Rectal smooth muscle tissue (tissue), 1 donor: ENCODE data around the gene CYP27C1.

Experiments used
- H3K27ac ChIP-seq: one replicate; pipeline ENCODE4 v1.7.0; 2013; ENCODE audit warnings: low read depth, low read length, inconsistent platforms
- H3K27me3 ChIP-seq: one replicate; pipeline ENCODE4 v1.7.0; 2013; ENCODE audit warnings: low read length; ENCODE audit not compliant: control insufficient read depth, insufficient read depth
- H3K36me3 ChIP-seq: one replicate; pipeline ENCODE4 v1.7.0; 2013; ENCODE audit warnings: low read length; ENCODE audit not compliant: control insufficient read depth, insufficient read depth
- H3K4me1 ChIP-seq: one replicate; pipeline ENCODE4 v1.7.0; 2013; ENCODE audit warnings: low read length; ENCODE audit not compliant: control insufficient read depth, insufficient read depth
- H3K4me3 ChIP-seq: one replicate; pipeline ENCODE4 v1.7.0; 2013; ENCODE audit warnings: low read length
- H3K9ac ChIP-seq: one replicate; pipeline ENCODE4 v1.7.0; 2013; ENCODE audit warnings: low read length

The CYP27C1 gene

GRCh38 chr2:127160676-127161075 lies 59.4 kb downstream of the CYP27C1 start:
- no peaks in the 10 kb centered on the region for H3K4me1 ChIP-seq
- no peaks in the 10 kb centered on the region for H3K27me3 ChIP-seq
- H3K4me3 ChIP-seq: no peak overlapping the region
- H3K27ac ChIP-seq: no peak overlapping the region
- H3K36me3 ChIP-seq: no peaks in the 10 kb centered on the region
- no peak overlapping the region for H3K9ac ChIP-seq

GRCh38 chr2:127159543-127159942 lies 60.6 kb downstream of the CYP27C1 start:
- no peaks in the 10 kb centered on the region for H3K36me3 ChIP-seq
- H3K4me1 ChIP-seq: no peaks in the 10 kb centered on the region
- H3K27ac ChIP-seq: no peak overlapping the region
- H3K27me3 ChIP-seq: no peaks in the 10 kb centered on the region
- H3K9ac ChIP-seq: no peak overlapping the region
- H3K4me3 ChIP-seq: no peak overlapping the region

GRCh38 chr2:127158614-127159290 lies 61.3 kb downstream of the CYP27C1 start:
- Histone ChIP-seq H3K27ac (no peak overlapping the region), H3K4me3 (no peak overlapping the region), H3K4me1 (no peaks in the 10 kb centered on the region), H3K36me3 (no peaks in the 10 kb centered on the region), H3K27me3 (no peaks in the 10 kb centered on the region), H3K9ac (no peak overlapping the region)

- no peak overlapping the region for H3K27ac ChIP-seq
- no peaks in the 10 kb centered on the region for H3K27me3 ChIP-seq
- no peaks in the 10 kb centered on the region for H3K36me3 ChIP-seq
- no peaks in the 10 kb centered on the region for H3K4me1 ChIP-seq
- no peak overlapping the region for H3K4me3 ChIP-seq
- no peak overlapping the region for H3K9ac ChIP-seq
Observed at GRCh38 chr2:127157651-127158485, 62.2 kb downstream of the CYP27C1 start.

- no peaks in the 10 kb centered on the region for H3K36me3 ChIP-seq
- H3K27ac ChIP-seq: no peak overlapping the region
- no peaks in the 10 kb centered on the region for H3K4me1 ChIP-seq
- H3K27me3 ChIP-seq: no peaks in the 10 kb centered on the region
- H3K4me3 ChIP-seq: no peak overlapping the region
- H3K9ac ChIP-seq: no peak overlapping the region
Observed at GRCh38 chr2:127157114-127157513, 63.0 kb downstream of the CYP27C1 start.

- H3K36me3 ChIP-seq: no peaks in the 10 kb centered on the region
- H3K4me3 ChIP-seq: no peak overlapping the region
- no peak overlapping the region for H3K9ac ChIP-seq
- no peaks in the 10 kb centered on the region for H3K4me1 ChIP-seq
- H3K27ac ChIP-seq: no peak overlapping the region
- no peaks in the 10 kb centered on the region for H3K27me3 ChIP-seq
Observed at GRCh38 chr2:127155947-127156346, 64.2 kb downstream of the CYP27C1 start.

- H3K4me3 ChIP-seq: no peak overlapping the region
- H3K27me3 ChIP-seq: no peaks in the 10 kb centered on the region
- no peaks in the 10 kb centered on the region for H3K4me1 ChIP-seq
- no peak overlapping the region for H3K9ac ChIP-seq
- H3K27ac ChIP-seq: no peak overlapping the region
- H3K36me3 ChIP-seq: no peaks in the 10 kb centered on the region
Observed at GRCh38 chr2:127155028-127155581, 65.0 kb downstream of the CYP27C1 start.

GRCh38 chr2:127154396-127154795 lies 65.7 kb downstream of the CYP27C1 start:
- H3K36me3 ChIP-seq: no peaks in the 10 kb centered on the region
- H3K4me3 ChIP-seq: no peak overlapping the region
- no peak overlapping the region for H3K27ac ChIP-seq
- H3K27me3 ChIP-seq: no peaks in the 10 kb centered on the region
- no peaks in the 10 kb centered on the region for H3K4me1 ChIP-seq
- H3K9ac ChIP-seq: no peak overlapping the region

- Histone ChIP-seq H3K27ac (no peak overlapping the region), H3K36me3 (no peaks in the 10 kb centered on the region), H3K9ac (no peak overlapping the region), H3K4me1 (no peaks in the 10 kb centered on the region), H3K27me3 (no peaks in the 10 kb centered on the region), H3K4me3 (no peak overlapping the region)
Observed at GRCh38 chr2:127153691-127154158, 66.4 kb downstream of the CYP27C1 start.

GRCh38 chr2:127150996-127151395 lies 69.1 kb downstream of the CYP27C1 start:
- Histone ChIP-seq H3K9ac (no peak overlapping the region), H3K36me3 (no peaks in the 10 kb centered on the region), H3K27me3 (no peaks in the 10 kb centered on the region), H3K4me3 (no peak overlapping the region), H3K27ac (no peak overlapping the region), H3K4me1 (no peaks in the 10 kb centered on the region)

GRCh38 chr2:127149384-127149783 lies 70.7 kb downstream of the CYP27C1 start:
- H3K27ac ChIP-seq: no peak overlapping the region
- no peaks in the 10 kb centered on the region for H3K4me1 ChIP-seq
- H3K4me3 ChIP-seq: no peak overlapping the region
- H3K9ac ChIP-seq: no peak overlapping the region
- H3K36me3 ChIP-seq: no peaks in the 10 kb centered on the region
- H3K27me3 ChIP-seq: no peaks in the 10 kb centered on the region

GRCh38 chr2:127146820-127147502 lies 73.1 kb downstream of the CYP27C1 start:
- H3K9ac ChIP-seq: no peak overlapping the region
- no peaks in the 10 kb centered on the region for H3K27me3 ChIP-seq
- H3K27ac ChIP-seq: no peak overlapping the region
- H3K4me3 ChIP-seq: no peak overlapping the region
- H3K36me3 ChIP-seq: no peaks in the 10 kb centered on the region
- no peaks in the 10 kb centered on the region for H3K4me1 ChIP-seq
